T-helper 22 cell (primary cell): ENCODE results near the gene AMMECR1.

Source experiments
- DNase-seq: peaks from one replicate; pipeline ENCODE4 v3.0.0-alpha.2; 2020; ENCODE audit warnings: low read depth

The AMMECR1 gene

DNA sequence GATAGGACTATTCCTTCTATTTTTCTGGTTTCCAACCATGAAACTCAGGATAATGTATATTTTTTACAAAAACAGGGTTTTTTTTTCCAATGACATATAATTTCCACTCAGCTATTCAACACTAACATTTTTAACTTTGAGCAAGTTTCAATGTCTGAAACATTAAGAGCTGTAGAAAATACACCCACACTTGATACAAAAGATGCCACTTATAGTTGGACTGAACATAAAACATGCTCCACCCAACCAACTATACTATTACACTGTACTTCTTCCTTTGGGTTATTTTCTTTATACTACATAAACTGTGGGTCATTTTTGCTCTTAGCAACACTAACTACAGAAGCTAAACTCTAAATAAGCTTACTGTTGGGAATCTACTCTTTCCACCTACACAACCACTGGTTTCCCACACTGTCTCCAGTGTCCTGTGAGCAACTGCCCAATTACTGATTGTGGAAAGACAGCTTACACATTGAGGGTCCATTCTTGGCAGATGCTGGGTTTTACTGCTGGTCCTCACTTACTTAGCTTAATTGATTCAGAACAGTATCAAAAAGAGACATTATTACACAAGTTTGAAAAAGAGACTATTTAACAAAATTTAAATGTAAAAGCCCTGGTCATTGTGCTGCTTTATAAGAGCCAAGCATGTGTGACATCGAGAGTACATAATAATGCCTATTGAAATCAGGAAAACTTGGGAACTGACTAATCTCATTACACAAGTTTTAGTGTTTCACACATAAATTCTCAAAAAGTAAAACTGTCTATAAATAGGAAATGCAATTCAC is 6.3 kb downstream of the AMMECR1 start:
- no peak for DNase-seq

DNA sequence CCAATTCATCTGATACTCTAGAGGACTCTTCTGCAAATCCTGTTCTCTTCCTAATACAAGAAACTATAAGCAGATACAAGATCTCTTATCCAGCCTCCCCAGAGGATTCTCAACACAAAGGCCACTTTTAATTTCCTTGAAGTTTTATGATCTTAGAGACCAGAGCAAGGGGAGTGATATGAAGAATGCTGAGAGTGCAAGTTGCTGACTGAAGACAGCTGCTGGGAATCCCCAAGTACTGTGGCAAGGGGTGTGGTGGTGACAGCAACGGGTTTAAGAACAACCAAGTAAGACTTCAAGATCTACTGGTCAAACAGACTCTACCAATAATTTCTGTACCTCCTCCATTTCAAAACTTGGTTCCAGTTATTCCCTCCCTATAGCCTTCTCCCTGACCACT is 7.0 kb downstream of the AMMECR1 start:
- DNase-seq, result no peak

DNA sequence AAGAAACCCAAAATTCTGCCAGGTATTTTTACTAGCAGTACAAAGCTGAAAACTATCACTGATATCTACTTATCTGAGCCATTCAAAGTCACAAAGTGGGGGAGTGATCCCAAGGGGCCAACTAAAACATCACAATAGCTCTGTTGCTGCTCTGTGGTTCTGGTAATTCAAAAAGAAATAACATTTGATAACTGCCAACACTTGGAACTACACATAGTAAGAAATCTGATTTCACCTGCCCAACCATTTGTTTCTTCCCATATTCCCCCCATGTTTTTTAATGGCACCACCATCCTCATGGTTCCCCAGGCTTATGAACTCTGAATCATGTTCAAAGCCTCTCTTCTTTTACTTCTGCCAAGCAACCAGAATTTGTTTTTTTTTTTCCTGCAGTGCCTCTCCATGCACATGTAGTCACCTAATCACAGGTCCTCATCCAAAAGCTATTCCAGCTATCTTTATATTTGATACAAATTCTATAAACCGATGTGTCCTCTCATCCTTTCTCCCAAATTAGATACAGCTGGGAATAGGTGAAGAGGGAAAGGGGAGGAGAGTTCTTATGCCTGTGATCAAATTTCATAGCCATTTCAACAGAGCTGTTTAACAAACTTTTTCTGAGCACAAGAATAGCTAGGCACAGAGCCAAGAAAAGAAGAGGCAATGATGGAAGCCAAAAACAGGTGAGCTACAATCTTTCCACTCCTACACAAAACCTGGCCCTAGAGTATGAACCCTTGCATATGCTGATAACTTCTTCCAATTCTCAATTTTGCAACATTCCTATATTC is 7.7 kb downstream of the AMMECR1 start:
- no peak for DNase-seq

DNA sequence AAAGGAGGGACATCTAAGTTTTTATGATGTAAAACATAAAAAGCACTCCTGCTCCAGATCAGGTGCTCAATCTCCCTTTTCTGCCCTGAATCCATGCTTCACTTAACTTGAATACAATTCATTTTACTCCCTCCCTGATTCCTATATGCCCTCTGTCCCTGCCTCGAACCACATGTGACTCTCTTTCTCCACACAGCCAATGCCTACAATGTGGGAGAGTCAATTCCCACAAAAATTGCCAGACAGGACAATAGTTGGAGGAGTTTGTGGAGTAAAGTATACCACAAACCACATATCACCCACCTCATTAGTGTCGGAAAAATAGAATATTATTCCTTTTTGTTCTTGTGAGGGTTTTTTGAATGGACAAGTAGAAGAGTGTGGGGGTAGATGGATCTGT is 9.7 kb downstream of the AMMECR1 start:
- DNase-seq, result no peak

DNA sequence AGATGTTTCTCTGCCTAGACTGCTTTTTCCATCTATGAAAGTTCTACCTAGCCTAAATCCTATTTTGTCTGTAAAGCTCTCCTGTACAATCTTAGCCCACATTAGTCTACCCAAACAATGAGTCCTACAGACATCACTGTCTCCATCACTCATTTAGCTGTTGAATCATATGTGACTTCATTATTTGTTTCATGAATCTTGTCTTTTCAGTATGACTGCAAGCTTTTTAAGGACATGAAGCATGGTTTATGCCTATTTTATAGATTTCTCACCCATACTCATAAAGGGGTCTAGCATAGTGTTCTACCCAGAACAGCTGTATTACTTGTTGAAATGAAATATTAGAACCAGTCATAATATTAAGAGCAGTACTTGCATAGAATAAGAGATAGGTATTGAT is 13.0 kb downstream of the AMMECR1 start:
- DNase-seq, result no peak

DNA sequence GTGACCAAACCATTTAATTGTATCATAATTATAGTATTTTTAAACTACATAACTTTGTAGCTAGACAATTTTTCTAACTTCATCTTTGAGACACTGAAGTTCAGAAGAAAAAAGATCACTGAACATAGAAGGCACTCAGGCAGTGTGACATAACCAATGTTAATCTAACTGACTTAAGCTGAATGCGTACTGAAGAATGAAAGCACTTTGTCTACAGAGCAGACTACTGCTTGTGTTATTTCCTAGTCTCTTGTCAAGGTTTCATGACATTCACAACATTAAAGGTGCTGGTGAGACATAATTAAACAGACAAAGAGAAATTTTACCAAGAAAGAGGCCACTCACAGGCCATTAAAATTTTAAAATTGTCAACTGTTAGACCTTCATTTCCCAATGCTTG is 13.5 kb downstream of the AMMECR1 start:
- no peak for DNase-seq

DNA sequence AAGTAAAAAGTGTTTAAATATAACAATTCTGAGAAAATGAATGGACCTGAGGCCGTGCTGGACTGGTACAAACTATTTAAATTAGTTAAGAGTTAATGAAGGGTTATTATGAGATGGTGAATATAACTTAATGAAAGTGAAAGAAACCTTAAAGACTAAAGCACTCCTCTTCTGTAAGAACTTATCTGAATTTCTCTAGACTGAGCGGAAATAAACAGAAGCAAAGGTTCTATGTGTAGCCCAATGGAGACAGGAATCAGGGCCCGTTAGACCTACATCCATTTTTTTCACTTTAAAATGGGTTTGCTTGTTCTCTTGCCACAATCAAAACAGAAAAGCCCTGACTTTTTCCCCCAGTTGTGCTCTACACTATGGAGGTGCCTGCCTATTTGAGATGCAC is 14.9 kb downstream of the AMMECR1 start:
- DNase-seq, result no peak

DNA sequence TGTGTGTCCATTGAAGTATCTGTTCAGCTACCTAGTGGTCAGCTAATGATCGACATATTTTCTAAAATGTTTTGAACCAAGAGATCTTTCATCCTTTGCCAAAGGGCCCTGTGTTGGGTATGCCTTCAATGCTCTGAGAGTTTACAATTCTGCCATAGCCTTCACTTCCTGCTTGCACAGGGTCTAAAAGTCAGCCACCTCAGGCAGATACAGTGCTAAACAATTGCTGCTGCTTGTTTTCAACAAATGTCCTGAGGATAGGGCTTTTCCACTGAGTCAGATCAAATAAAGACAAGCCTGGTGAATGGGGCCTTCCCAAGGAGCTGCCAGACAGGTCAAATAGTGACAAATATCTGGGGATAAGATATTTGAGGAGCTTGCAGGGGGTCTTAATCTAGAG is 16.7 kb downstream of the AMMECR1 start:
- no peak for DNase-seq

DNA sequence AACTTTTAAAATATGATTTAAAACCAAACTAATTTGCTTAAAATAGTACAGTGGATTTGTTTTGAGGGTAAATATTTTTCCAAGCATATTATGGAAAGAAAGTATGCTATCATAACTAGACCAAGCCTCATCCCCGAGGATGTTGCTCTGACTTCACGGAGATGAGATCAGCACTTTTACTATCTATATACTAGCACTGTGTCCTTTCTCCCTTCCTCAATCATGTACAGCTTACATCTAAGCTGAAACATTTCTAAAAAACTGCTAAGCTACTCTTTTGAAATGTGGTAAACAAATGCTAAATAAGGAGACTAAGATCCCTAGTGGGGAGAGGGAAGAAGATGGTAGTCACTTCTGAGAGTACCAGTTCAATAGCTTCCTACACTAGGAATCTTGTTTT is 23.8 kb downstream of the AMMECR1 start:
- no peak for DNase-seq

DNA sequence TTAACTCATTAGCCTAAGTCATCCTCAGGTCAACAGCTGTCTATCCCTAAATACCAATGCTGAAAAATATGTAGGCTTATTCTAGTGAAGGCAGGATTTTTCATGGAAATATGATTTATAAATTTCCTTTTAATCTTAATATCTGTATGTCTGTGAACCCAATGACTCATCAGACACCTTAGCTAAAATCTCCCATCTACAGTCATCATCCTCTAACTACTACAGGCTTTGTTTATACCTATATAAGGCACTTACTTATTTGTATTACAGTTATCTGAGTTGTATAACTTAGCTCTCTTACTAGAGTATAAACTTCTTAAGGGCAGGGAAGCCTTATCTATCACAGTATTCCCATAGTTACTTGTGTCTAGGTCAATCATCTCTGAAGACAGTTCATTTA is 24.2 kb downstream of the AMMECR1 start:
- DNase-seq, result no peak

DNA sequence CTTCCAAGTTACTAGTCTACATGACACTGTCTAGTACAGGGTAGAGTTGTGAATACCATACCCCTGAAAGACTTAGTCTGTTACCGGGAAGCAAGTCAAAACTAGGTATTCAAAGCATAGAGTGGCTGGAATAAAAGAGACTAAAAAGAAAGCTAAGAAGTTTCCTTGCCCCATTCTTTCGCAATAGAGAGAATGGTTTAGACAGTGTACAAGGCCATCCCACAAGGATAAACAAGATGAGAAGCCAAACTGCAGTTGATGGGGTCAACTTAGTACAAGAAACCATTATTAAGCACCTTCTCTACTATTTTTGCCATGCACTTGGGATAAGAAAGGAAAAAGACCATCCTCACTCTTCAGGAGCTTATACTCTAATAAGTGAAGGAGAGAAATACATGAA is 30.3 kb downstream of the AMMECR1 start:
- DNase-seq, result no peak

DNA sequence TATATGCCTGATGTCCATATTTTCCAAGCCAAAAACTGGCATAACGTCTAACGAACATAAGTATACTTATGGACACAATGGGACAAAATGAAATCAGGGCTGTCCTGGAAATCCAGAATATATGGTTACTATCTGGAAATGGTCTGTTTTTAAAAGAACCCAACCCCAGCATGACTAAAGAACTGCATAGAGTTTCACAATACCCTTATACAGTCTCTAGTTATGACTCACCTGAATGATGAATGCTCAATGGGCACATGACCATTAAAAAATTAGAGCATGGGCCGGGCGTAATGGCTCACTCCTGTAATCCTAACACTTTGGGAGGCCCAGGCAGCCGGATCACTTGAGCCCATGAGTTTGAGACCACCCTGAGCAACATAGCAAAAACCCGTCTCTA is 31.8 kb downstream of the AMMECR1 start:
- no peak for DNase-seq

DNA sequence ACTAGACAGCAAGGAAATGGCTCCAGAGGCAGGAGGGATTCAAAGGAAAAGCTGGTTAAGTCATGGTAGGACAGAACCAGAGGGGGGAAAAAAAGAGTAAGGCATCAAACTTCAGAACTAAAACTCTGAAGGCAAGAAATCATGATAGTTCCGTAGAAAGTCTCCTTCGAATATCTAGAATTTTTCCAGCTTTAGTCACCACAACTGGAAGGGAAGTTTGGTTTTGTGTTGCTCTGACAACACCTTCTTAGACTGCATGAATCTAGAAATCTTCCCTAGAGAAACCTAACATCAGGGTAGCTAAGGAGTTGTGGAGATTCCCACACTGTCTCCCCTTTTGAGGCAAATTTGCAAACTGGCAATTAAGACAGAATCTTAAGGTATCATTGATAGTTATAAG is 33.7 kb downstream of the AMMECR1 start:
- DNase-seq, result no peak

DNA sequence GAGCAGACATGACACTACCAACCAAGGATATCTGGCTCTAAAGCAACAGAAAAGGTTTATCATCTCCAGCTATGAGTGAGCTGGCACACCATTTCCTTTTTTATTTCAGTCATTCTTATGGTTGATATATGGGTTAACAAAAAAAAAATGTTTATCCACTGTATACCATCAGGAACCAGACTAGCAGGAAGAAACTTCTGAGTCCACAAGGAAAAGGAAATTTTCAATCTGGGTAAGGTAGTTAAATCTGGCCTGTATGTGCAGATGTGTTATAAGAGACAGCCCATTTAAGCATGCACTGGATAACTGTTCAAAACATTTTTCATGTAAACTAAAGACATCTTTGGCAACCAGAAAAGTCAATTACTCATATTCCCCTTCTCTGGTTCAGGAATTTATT is 35.0 kb downstream of the AMMECR1 start:
- DNase-seq, result no peak

DNA sequence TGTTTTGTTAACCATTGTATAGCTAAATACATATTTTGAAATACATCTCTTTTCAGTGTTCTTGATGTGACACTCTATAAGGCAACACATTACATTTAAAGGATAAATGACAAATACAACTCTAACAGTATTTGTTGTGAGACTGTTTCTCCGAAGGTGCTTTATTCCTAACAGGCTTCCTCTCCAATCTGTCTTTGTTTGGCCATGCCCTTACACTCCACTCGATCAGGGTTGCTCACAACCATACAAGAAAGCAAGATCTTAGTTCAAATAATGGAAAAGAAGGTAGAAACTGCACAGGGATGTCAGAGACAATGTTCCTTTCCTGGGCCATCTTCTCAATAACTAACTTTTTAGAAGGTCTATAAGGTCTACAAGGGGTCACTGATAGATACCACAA is 36.5 kb downstream of the AMMECR1 start:
- DNase-seq, result no peak

DNA sequence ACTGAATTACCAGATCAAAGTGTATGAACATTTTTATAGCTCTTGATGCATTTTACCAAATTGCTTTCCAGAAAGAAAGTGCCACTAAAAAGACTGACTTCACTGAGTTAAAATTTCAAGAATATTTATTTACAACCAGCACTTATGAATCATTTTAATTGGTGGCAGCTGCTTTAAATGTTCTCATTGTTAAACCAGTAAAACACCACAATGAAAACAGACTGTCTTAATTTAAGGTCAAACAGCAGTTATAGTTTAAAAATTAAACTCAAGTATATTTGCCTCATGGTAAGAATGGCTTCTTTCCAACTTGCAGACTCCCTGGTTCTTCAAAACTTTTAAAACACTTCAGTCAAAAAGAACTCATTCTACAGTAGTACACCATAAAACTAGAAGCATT is 36.9 kb downstream of the AMMECR1 start:
- no peak for DNase-seq

DNA sequence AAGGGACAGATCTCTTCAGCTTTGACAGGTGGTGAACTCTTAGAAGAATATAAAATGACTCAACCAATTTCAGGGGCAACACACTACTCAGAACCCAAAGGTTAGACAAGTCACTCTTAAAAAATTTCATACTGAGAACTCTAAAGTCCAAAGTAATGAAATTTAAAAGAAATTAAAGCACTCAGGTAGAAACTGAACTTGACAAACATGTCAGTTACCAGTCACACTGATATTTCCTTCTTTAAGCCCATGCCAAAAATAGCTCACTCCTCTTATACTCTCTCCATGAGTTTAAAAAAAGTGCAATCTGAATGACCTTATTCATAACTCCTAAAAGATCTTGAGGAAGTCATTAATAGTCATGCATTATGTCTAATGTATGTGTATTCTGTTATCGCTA is 40.3 kb downstream of the AMMECR1 start:
- no peak for DNase-seq

DNA sequence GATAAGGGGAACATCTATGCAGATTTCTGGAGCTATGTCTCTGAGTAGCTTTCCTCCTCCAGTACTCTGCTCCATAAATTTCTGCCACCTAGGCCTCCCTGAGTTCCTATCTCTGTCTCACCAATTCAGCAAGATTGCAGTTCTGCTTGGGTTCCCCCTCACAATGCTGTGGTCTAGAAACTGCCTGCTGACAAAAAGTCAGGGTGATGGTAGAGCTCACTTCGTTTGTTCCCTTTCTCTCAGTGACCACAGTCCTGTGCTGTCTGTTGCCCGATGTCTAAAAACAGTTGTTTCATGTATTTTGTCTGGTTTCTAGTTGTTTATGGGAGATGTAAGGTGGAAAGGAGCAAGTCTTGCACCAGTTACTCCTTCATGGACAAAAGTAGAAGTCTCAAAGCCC is 41.1 kb downstream of the AMMECR1 start:
- DNase-seq, result no peak

DNA sequence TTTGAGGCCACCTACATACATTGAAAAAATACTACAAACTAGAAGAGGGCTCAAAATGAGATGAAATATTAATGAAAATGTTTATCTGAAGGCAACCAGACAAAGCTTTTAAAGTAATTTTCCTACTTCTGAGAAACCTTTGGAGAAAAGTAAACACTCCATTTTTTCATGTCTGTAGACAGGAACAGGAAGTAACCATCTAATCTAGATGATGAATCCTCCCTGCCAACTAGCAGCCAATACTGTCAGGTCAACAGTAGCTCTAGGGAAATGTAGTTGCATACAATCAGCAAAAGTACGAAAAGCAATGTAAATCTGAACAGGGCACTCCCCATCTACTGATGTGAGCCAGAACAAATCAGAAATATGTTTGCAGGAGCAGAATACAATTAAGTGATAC is 49.0 kb downstream of the AMMECR1 start:
- no peak for DNase-seq

DNA sequence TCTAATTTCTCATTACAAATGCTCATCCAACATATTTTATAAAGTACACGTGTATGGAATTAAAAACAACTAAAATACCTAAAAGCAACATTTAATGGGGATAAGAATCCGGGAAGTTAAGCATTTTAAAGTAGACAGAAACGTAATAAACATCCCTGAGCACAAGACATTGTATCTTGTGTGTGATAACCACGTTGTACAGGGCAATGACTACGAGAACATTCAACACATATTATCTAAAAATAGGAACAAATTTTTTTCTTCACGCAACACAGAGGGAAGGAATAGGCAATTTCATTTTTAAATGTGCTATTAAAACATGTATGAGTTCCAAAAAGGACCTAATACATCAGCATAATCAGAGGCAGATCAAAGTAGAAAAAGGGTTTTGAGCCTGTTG is 49.5 kb downstream of the AMMECR1 start:
- DNase-seq, result no peak

DNA sequence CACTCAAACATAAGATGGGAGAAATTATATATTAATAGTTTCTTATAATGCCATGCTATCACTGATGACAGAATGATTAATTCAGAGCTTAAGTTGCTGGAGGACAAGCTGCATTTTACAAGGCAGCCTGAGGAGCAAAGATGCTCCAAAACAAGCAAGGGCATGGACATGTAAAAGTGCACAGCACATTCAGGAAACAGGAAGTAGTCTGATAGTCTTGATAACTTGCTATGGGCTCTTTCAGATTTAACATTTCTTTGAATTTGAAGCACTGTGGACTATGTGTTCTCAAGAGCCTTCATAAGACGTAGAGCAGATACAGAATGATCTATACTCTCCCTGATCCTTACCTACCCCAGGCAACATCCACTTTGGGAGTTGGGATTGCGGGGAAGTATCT is 50.0 kb downstream of the AMMECR1 start:
- DNase-seq, result no peak

DNA sequence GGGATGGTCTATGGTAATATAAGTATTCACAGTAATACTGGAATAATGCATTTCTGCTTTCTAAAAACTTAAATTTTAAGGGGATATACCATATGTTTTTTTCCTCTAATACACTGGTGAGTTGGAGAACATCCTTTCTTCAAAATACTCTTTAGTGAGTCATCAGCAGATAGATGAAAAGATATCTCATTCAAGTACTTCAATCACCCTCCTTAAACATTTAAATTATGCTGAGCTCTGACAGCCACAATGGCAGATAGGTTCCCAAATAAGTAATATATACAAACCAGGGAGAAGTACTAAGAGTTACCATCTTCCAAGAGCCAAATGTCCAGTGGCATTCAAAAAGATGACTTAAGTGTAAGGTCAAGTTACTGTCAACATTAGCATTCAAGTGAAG is 52.2 kb downstream of the AMMECR1 start:
- no peak for DNase-seq

DNA sequence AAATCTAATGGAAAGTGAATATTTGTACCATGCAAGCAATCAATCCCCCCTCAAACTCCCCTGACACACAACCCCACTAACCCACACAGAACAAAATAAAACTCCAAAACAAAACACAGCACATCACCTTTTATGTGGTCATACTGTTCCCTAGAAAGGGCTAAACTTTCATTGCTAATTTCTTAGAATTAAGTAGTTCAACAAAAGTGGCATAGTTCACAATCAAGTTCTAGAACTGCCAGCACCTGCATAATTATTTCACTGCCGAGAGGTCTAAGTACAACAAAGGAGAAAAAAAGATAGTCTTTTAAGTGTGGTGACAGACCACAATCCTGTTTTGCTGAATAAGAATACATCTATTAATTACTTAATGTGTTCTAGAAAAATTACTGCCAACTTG is 58.8 kb downstream of the AMMECR1 start:
- DNase-seq, result no peak

DNA sequence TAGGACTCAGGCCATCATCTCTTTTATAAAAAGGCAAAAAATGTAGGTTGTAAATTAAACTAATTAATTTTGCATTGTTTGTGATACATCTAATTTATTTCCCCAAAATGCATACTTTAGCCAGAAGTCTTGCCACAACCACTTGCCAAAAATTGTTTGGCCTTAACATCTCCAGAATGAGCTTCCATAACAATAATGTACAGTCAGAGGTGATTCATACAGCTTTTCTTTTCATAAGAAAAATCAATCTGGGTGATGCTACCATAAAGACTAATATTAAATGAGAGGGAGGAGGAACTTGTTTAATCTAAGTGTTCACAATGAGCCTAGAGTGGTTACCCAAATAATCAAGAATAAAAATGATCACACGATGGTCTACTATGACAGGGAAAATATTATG is 59.3 kb downstream of the AMMECR1 start:
- DNase-seq, result no peak
